Activated CD4-positive, alpha-beta T cell treated with anti-CD3 and anti-CD28 coated beads for 36 hours (primary cell): ENCODE results near the gene SLC48A1. TPM values are rescaled to one million over a fixed set of nuclear protein-coding genes. Genes with fewer than 3 reads are reported as not detected.

ENCODE experiments used
- ATAC-seq: fragments of 200-7000 bp; cut with Tn5 transposase; one replicate; pipeline ENCODE4 v1.10.0; 2021; ENCODE audit warnings: mild to moderate bottlenecking, moderate library complexity
- CTCF ChIA-PET: fragments of 350-600 bp; sonication (Branson Sonifier 250); formaldehyde crosslinking; loops from one replicate; lab custom pipeline; 2021; ENCODE audit warnings: antibody characterized with exemption; lab: Charles Lee
- POLR2A ChIA-PET: fragments of 350-600 bp; sonication (Branson Sonifier 250); formaldehyde crosslinking; loops from one replicate; lab custom pipeline; 2021; ENCODE audit warnings: antibody characterized with exemption, inconsistent platforms; lab: Charles Lee
- DNase-seq: peaks from one replicate; pipeline ENCODE4 v3.0.0-alpha.2; 2020
- H3K27ac Mint-ChIP-seq: one replicate; pipeline ENCODE4 v1.8.0; 2021; ENCODE audit warnings: mixed read lengths
- H3K27me3 Mint-ChIP-seq: one replicate; pipeline ENCODE4 v1.8.0; 2021; ENCODE audit warnings: mixed read lengths
- H3K36me3 Mint-ChIP-seq: one replicate; pipeline ENCODE4 v1.8.0; 2021; ENCODE audit warnings: low read depth, mixed read lengths
- H3K4me1 Mint-ChIP-seq: one replicate; pipeline ENCODE4 v1.8.0; 2021; ENCODE audit warnings: mixed read lengths
- H3K4me3 Mint-ChIP-seq: one replicate; pipeline ENCODE4 v1.8.0; 2021; ENCODE audit warnings: mild to moderate bottlenecking, moderate library complexity, mixed read lengths
- H3K9me3 Mint-ChIP-seq: one replicate; pipeline ENCODE4 v1.8.0; 2021; ENCODE audit warnings: low read depth, mixed read lengths
- intact Hi-C, 2 experiments: fragments of 100-400 bp; cut with DNase I in 1 of 2; cut with micrococcal nuclease in 1 of 2; formaldehyde crosslinking; loops; one replicate each; pipeline versions ENCODE4 v1.14.2 to v1.15.1; 2022 to 2024; cut with DNase I, micrococcal nuclease
- total RNA-seq, 2 experiments: library from RNA; stranded (reverse); gene quantifications; one replicate each; pipeline ENCODE4 v1.2.3, GENCODE V29; 2021

Gene SLC48A1
- total RNA-seq, 2 experiments from 2014 or later: 5.9 to 8.5 TPM

DNA sequence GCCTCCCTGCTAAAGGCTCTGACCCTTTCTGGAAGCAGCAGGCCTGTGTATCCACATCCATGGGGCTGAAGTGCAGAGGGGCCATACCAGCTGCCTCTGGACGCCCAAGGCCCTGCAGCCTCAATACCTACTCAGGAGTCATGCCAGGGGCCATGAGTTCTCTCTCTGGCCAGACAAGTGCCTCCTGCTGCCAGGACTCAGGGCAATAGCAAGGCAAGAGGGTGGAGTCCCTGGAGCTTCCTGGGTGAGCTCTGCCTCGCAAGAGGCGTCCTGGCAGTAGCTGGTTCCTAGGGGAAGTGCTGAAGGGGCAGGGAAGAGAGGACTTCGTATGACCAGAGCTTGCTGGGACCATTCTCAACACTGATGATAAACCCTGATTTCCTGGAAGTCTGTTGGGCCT is 36.8 kb upstream of the SLC48A1 start:
- POLR2A ChIA-PET: interaction anchor here (0.6 to 0.7 kb wide), 2 partner anchors 76 to 822 kb away, joined by 3 read pairs; no protein-coding TSS in a partner anchor
- H3K27me3 Mint-ChIP-seq: no peaks in the 10 kb centered on the region
- ATAC-seq: no peak
- peaks cover 5% of the 10 kb centered on the region for H3K4me1 Mint-ChIP-seq
- no peaks in the 10 kb centered on the region for H3K36me3 Mint-ChIP-seq
- intact Hi-C loops: no loop called here
- no peak overlapping the region for H3K27ac Mint-ChIP-seq
- CTCF ChIA-PET: interaction anchor here (0.7 to 13.4 kb wide), 6 partner anchors 11 to 156 kb away, joined by 3 to 449 read pairs (median 4); partner anchors contain the start of genes ENDOU and SLC48A1
- H3K4me3 Mint-ChIP-seq: no peak overlapping the region
- DNase-seq: no peak
- no peaks in the 10 kb centered on the region for H3K9me3 Mint-ChIP-seq

- Mint-ChIP-seq H3K9me3 (no peaks in the 10 kb centered on the region), H3K27ac (no peak overlapping the region), H3K36me3 (no peaks in the 10 kb centered on the region), H3K27me3 (no peaks in the 10 kb centered on the region), H3K4me1 (peaks cover 12% of the 10 kb centered on the region), H3K4me3 (no peak overlapping the region)
- intact Hi-C loops: no loop called here
- ATAC-seq (no peak), DNase-seq (no peak)
- CTCF ChIA-PET: interaction anchor here (0.6 to 13.4 kb wide), 8 partner anchors 11 to 155 kb away, joined by 3 to 449 read pairs (median 3); partner anchors contain the start of genes ENDOU and SLC48A1
- POLR2A ChIA-PET: interaction anchor here (0.6 to 0.7 kb wide), 2 partner anchors 75 to 823 kb away, joined by 3 read pairs; no protein-coding TSS in a partner anchor
Observed at GRCh38 chr12:47736877-47737676, 36.0 kb upstream of the SLC48A1 start.

DNA sequence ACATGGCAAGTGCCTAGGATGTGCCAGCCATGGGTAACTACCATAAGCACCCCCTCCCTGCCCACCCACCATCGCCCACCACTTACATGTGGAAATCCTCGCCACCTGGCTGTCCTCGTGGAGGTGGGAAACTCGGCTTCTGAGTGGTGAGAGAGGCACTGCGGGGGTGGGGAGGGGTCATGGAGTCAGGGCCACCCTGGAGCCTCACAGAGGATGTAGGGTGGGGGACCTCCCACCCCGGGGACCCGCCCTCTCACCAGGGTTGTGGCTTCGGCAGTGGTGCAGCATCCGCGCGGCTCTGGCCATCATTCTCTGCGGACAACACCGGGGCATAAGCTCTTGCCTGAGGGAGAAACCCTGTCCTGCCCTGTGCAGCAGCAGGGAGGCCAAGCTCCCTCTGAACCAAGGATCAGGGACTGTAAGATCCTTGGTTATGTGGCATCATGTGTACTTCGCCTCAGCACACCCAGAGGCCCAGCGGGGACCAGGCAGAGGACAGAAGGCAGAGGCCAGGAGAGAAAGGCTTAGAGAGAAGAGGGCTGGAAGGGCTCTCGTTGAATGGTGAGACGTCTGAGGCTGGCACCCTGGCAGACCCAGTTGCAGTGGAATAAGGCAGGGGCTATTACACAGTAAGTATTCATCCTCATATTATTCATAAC is 35.0 kb upstream of the SLC48A1 start:
- intact Hi-C loops: no loop called here
- Mint-ChIP-seq H3K27me3 (no peaks in the 10 kb centered on the region), H3K4me3 (no peak overlapping the region), H3K4me1 (peaks cover 17% of the 10 kb centered on the region), H3K36me3 (no peaks in the 10 kb centered on the region), H3K27ac (no peak overlapping the region), H3K9me3 (no peaks in the 10 kb centered on the region)
- ATAC-seq (no peak), DNase-seq (no peak)
- ChIA-PET POLR2A (no interaction called here), CTCF (interaction anchor here (1.0 to 13.4 kb wide), 4 partner anchors 19 to 101 kb away, joined by 3 to 449 read pairs (median 3); partner anchors contain the start of gene SLC48A1)

- no peak for ATAC-seq
- DNase-seq: no peak
- H3K4me3 Mint-ChIP-seq: no peak overlapping the region
- H3K4me1 Mint-ChIP-seq: peaks cover 17% of the 10 kb centered on the region
- H3K36me3 Mint-ChIP-seq: no peaks in the 10 kb centered on the region
- H3K27me3 Mint-ChIP-seq: peaks cover 2% of the 10 kb centered on the region
- POLR2A ChIA-PET: no interaction called here
- H3K27ac Mint-ChIP-seq: no peak overlapping the region
- intact Hi-C loops: no loop called here
- CTCF ChIA-PET: interaction anchor here (1.2 to 13.4 kb wide), 4 partner anchors 20 to 441 kb away, joined by 3 to 449 read pairs (median 110); partner anchors contain the start of genes RAPGEF3 and SLC48A1
- no peaks in the 10 kb centered on the region for H3K9me3 Mint-ChIP-seq
Observed at GRCh38 chr12:47739297-47739696, 33.7 kb upstream of the SLC48A1 start.

GRCh38 chr12:47739979-47740378 is 33.1 kb upstream of the SLC48A1 start:
- Mint-ChIP-seq H3K9me3 (no peaks in the 10 kb centered on the region), H3K27ac (no peak overlapping the region), H3K36me3 (no peaks in the 10 kb centered on the region), H3K27me3 (peaks cover 2% of the 10 kb centered on the region), H3K4me3 (no peak overlapping the region), H3K4me1 (peaks cover 17% of the 10 kb centered on the region)
- POLR2A ChIA-PET: no interaction called here
- ATAC-seq (no peak), DNase-seq (no peak)
- intact Hi-C loops: no loop called here
- CTCF ChIA-PET: interaction anchor here (0.7 to 13.4 kb wide), 8 partner anchors 8 to 440 kb away, joined by 3 to 449 read pairs (median 63); partner anchors contain the start of genes RAPGEF3 and SLC48A1

DNA sequence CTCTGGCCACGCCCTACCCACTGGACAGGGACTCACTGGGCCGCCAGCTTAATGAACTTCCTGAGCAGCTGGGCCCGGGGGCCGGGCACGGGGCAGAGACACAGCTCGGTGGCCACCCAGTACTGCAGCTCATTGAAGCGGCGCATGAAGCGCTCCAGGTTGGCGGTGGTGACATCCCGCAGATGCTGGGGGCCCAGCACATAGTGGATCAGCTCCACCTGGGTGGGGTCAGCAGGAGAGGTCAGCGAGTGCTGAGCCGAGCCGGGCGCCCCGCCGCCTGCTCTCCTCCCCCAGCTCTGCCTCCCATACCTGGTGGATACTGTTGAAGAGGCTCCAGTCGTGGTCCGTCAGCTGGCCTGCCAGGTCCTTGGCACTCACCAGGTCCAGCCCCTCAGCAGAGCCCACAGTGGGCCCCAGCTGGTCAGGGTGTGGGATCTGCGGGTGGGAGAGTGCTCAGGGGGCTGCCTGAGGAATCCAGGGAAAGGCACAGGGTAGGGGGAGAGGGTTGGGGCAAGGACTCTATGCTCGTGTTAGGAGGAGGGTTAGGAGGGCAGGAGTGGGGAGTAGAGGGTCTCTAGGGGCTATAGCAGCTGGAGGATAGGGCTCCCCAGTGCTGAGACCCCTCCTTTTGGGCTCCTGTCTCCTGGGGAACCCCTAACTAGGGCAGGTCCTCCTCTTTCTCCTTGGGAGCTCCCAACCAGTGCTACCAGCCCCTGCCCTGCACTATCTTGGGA is 32.3 kb upstream of the SLC48A1 start:
- Mint-ChIP-seq H3K9me3 (no peaks in the 10 kb centered on the region), H3K4me1 (peaks cover 17% of the 10 kb centered on the region), H3K27ac (no peak overlapping the region), H3K36me3 (no peaks in the 10 kb centered on the region), H3K4me3 (no peak overlapping the region), H3K27me3 (peaks cover 2% of the 10 kb centered on the region)
- DNase-seq: no peak
- CTCF ChIA-PET: interaction anchor here (0.6 to 13.4 kb wide), 24 partner anchors 9 to 557 kb away, joined by 3 to 449 read pairs (median 5); partner anchors contain the start of genes ENDOU, RAPGEF3, SLC48A1 and VDR
- POLR2A ChIA-PET: interaction anchor here (0.8 kb wide), 1 partner anchor 9 kb away, joined by 3 read pairs; no protein-coding TSS in a partner anchor
- intact Hi-C loops: no loop called here
- no peak for ATAC-seq

DNA sequence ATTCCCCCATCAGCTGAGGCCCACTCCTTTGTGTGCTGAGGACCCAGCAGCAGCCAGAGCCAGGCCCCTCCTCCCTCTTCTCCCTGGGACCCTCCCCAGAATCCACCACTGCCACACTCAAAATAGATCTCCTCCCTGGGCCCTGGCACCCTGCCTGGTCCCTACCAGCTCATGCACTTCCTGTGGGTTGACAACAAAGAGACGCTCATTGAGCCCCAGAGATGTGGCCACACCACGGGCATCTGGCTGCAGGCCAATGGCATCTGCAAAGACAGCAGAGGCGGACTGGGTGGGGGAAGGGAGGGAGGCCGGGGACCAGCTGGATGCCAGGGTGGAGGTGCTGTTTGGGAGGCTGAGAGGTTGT is 31.7 kb upstream of the SLC48A1 start:
- DNase-seq: peak; percentile 80
- peak; percentile 70 for ATAC-seq
- POLR2A ChIA-PET: interaction anchor here (0.8 kb wide), 1 partner anchor 9 kb away, joined by 3 read pairs; no protein-coding TSS in a partner anchor
- intact Hi-C loops: no loop called here
- Mint-ChIP-seq H3K27me3 (peaks cover 2% of the 10 kb centered on the region), H3K4me1 (peaks cover 17% of the 10 kb centered on the region), H3K36me3 (no peaks in the 10 kb centered on the region), H3K27ac (no peak overlapping the region), H3K4me3 (no peak overlapping the region), H3K9me3 (no peaks in the 10 kb centered on the region)
- CTCF ChIA-PET: interaction anchor here (0.6 to 13.4 kb wide), 37 partner anchors 9 to 557 kb away, joined by 3 to 449 read pairs (median 5); partner anchors contain the start of genes ENDOU, RAPGEF3, SLC48A1 and TMEM106C

DNA sequence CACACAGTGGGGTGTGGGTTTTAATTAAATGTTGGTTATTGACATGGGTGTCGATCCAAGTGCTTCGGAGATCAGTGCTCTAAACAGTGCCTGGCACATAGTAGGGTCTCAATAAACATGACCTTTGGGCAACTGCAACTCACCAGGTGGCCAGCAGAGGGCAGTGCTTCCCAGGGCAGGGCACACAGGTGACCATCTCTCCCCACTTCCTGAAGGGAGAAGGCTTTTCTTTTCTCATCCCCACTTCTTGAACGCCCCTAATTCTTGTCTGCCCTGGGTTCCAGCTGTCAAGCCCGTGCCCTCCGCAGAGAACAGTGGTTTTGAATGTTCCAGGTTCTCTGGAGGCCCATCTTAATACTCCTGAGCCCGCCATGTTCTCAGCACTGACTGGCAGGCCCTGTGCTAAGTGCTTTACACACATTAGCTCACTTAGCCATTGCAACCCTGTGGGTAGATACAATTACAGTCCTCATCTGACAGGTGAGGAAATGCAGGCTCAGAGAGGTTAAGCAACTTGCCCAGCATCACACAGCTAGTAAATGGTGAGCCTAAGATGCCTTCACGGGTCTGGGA is 30.7 kb upstream of the SLC48A1 start:
- intact Hi-C loops: loop anchor here (1.0 to 2.0 kb wide), 9 partner anchors 16 to 207 kb away; partner anchors contain the start of gene RAPGEF3 (in 1 of the 2)
- Mint-ChIP-seq H3K4me3 (no peak overlapping the region), H3K4me1 (peaks cover 17% of the 10 kb centered on the region), H3K27me3 (peaks cover 2% of the 10 kb centered on the region), H3K36me3 (no peaks in the 10 kb centered on the region), H3K9me3 (no peaks in the 10 kb centered on the region), H3K27ac (no peak overlapping the region)
- peak; percentile 88 for DNase-seq
- POLR2A ChIA-PET: interaction anchor here (0.8 kb wide), 1 partner anchor 13 kb away, joined by 5 read pairs; no protein-coding TSS in a partner anchor
- CTCF ChIA-PET: interaction anchor here (0.7 to 13.4 kb wide), 40 partner anchors 8 to 1246 kb away, joined by 3 to 449 read pairs (median 4); partner anchors contain the start of genes ENDOU, RAPGEF3, SLC48A1 and TMEM106C
- peak; percentile 59 for ATAC-seq

GRCh38 chr12:47743311-47743860 is 29.7 kb upstream of the SLC48A1 start:
- Mint-ChIP-seq H3K27me3 (peaks cover 2% of the 10 kb centered on the region), H3K27ac (no peak overlapping the region), H3K4me1 (peaks cover 17% of the 10 kb centered on the region), H3K9me3 (no peaks in the 10 kb centered on the region), H3K4me3 (no peak overlapping the region), H3K36me3 (no peaks in the 10 kb centered on the region)
- CTCF ChIA-PET: interaction anchor here (0.6 to 13.4 kb wide), 33 partner anchors 12 to 934 kb away, joined by 3 to 449 read pairs (median 5); partner anchors contain the start of genes ENDOU, RAPGEF3, SLC48A1 and TMEM106C
- no peak for DNase-seq
- intact Hi-C loops: loop anchor here (2.0 kb wide), 2 partner anchors 15 to 29 kb away; partner anchors contain the start of gene RAPGEF3 (in 1 of the 2)
- no peak for ATAC-seq
- POLR2A ChIA-PET: interaction anchor here (1.1 kb wide), 1 partner anchor 24 kb away, joined by 3 read pairs; no protein-coding TSS in a partner anchor
